HG03469 (cell line): ENCODE results near the gene SYNJ2.

Experiments
- ATAC-seq: cut with Tn5 transposase; IDR thresholded peaks from one replicate; pipeline ENCODE4 v1.9.1; 2021; ENCODE audit warnings: mild to moderate bottlenecking, moderate library complexity, moderate number of reproducible peaks; ENCODE audit not compliant: unreplicated experiment

The SYNJ2 gene

GRCh38 chr6:158010591-158011477 is 29.2 kb downstream of the SYNJ2 start:
- no peak for ATAC-seq

- no peak for ATAC-seq
Measured at GRCh38 chr6:158011478-158011920, 29.8 kb downstream of the SYNJ2 start.

- ATAC-seq: no peak
Measured at GRCh38 chr6:158011980-158012566, 30.4 kb downstream of the SYNJ2 start.

GRCh38 chr6:158013904-158014504 is 32.3 kb downstream of the SYNJ2 start:
- ATAC-seq: no peak

GRCh38 chr6:158014505-158015187 is 33.0 kb downstream of the SYNJ2 start:
- ATAC-seq: no peak

GRCh38 chr6:158015188-158015506 is 33.5 kb downstream of the SYNJ2 start:
- ATAC-seq: no peak

- no peak for ATAC-seq
Measured at GRCh38 chr6:158016571-158017383, 35.1 kb downstream of the SYNJ2 start.

- ATAC-seq: no peak
Measured at GRCh38 chr6:158017621-158018040, 36.0 kb downstream of the SYNJ2 start.

- ATAC-seq: no peak
Measured at GRCh38 chr6:158018041-158018771, 36.5 kb downstream of the SYNJ2 start.

- ATAC-seq: no peak
Measured at GRCh38 chr6:158018851-158019361, 37.2 kb downstream of the SYNJ2 start.

- ATAC-seq: no peak
Measured at GRCh38 chr6:158019416-158019815, 37.8 kb downstream of the SYNJ2 start.

GRCh38 chr6:158020272-158020711 is 38.6 kb downstream of the SYNJ2 start:
- ATAC-seq: no peak

GRCh38 chr6:158020811-158021210 is 39.1 kb downstream of the SYNJ2 start:
- ATAC-seq: no peak

GRCh38 chr6:158021376-158021775 is 39.7 kb downstream of the SYNJ2 start:
- no peak for ATAC-seq

- no peak for ATAC-seq
Measured at GRCh38 chr6:158021814-158022748, 40.4 kb downstream of the SYNJ2 start.

- no peak for ATAC-seq
Measured at GRCh38 chr6:158022749-158023596, 41.3 kb downstream of the SYNJ2 start.

GRCh38 chr6:158023597-158023939 is 41.9 kb downstream of the SYNJ2 start:
- ATAC-seq: no peak
